Omental fat pad (tissue), 4 donors: Measurements from ENCODE around the gene ANKRD30A. TPM values are rescaled to one million over a fixed set of nuclear protein-coding genes. Genes with fewer than 3 reads are reported as not detected.
"Not testable (repeated sequence)": the region's sequence is repeated elsewhere in the genome, so short reads cannot be mapped to it uniquely, and the experiment has no call there.

ENCODE experiments used
- ATAC-seq: fragments of 150-250 bp; one replicate; pipeline ENCODE4 v1.9.1; 2016; ENCODE audit warnings: mild to moderate bottlenecking, moderate library complexity; ENCODE audit not compliant: low FRiP score
- DNase-seq: peaks from one replicate; pipeline ENCODE4 v3.0.0-alpha.2; 2019; ENCODE audit warnings: low spot score
- total RNA-seq, 4 donors: library from RNA; depleted of rRNA; stranded (reverse); fragments of >200 nt; gene quantifications; one replicate each; pipeline ENCODE4 v1.1.0, GENCODE V29; 2016
- TF ChIP-seq, protein P1 (sequence below), 3 donors: fragments of 450-650 bp; IDR thresholded peaks; one replicate each; pipeline ENCODE4 v1.5.1; 2016 to 2017; ENCODE audit warnings: antibody characterized with exemption in 3 of 3, mild to moderate bottlenecking in 3 of 3, moderate library complexity in 2 of 3

ANKRD30A gene, protein sequence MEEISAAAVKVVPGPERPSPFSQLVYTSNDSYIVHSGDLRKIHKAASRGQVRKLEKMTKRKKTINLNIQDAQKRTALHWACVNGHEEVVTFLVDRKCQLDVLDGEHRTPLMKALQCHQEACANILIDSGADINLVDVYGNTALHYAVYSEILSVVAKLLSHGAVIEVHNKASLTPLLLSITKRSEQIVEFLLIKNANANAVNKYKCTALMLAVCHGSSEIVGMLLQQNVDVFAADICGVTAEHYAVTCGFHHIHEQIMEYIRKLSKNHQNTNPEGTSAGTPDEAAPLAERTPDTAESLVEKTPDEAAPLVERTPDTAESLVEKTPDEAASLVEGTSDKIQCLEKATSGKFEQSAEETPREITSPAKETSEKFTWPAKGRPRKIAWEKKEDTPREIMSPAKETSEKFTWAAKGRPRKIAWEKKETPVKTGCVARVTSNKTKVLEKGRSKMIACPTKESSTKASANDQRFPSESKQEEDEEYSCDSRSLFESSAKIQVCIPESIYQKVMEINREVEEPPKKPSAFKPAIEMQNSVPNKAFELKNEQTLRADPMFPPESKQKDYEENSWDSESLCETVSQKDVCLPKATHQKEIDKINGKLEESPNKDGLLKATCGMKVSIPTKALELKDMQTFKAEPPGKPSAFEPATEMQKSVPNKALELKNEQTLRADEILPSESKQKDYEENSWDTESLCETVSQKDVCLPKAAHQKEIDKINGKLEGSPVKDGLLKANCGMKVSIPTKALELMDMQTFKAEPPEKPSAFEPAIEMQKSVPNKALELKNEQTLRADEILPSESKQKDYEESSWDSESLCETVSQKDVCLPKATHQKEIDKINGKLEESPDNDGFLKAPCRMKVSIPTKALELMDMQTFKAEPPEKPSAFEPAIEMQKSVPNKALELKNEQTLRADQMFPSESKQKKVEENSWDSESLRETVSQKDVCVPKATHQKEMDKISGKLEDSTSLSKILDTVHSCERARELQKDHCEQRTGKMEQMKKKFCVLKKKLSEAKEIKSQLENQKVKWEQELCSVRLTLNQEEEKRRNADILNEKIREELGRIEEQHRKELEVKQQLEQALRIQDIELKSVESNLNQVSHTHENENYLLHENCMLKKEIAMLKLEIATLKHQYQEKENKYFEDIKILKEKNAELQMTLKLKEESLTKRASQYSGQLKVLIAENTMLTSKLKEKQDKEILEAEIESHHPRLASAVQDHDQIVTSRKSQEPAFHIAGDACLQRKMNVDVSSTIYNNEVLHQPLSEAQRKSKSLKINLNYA (N-terminal part only)
- total RNA-seq, result 1 to 10 TPM in 2 of 4 donors, under 1 TPM in 2; 0.65 to 1.9 (median 1.1) TPM

DNA sequence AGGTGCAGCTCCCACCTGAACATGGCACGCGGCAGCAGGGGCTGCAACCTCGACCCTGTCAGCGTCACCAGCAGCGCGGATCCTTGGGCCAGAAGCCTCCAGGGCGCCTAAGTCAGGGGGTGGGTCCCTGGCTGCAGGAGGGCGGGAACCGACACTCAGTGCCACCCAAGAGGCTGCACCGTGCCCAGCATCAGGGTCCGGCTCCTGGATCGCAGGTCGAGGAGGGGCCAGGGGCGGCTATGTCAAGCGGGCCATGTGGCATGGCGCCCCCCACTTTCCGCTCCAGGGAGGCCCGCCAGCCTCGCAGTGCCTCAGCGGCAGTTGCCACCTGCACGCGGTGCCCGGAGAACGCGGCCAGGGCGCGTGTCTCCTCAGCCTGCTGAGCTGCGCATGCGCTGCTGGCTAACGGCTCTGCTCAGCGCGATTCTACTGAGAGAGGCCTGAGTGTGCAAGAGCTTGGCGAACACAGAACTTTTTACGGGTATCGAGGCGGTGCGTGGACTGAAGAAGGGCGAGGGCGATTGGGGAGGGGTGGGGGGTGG lies at the start of gene ANKRD30A:
ANKRD30A (plus strand) TSS at position 408 of the 542 bp plus-strand sequence. CDS start 190 bp downstream, outside the sequence.
- ATAC-seq, result no peak

DNA sequence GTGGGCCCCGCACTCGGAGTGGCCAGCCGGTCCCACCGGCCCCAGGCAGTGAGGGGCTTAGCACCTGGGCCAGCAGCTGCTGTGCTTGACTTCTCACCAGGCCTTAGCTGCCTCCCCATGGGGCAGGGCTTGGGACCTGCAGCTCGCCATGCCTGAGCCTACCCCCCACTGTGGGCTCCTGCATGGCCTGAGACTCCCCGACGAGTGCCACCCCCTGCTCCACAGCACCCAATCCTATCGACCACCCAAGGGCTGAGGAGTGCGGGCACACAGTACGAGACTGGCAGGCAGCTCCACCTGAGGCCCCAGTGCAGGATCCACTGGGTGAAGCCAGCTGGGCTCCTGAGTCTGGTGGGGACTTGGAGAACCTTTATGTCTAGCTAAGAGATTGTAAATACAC lies 49.3 kb upstream of the ANKRD30A start:
- not testable (repeated sequence) for ATAC-seq, DNase-seq

More for the DNA sequence above, at the start of gene ANKRD30A:
- DNase-seq, result no peak
- TF ChIP-seq, protein P1, sequence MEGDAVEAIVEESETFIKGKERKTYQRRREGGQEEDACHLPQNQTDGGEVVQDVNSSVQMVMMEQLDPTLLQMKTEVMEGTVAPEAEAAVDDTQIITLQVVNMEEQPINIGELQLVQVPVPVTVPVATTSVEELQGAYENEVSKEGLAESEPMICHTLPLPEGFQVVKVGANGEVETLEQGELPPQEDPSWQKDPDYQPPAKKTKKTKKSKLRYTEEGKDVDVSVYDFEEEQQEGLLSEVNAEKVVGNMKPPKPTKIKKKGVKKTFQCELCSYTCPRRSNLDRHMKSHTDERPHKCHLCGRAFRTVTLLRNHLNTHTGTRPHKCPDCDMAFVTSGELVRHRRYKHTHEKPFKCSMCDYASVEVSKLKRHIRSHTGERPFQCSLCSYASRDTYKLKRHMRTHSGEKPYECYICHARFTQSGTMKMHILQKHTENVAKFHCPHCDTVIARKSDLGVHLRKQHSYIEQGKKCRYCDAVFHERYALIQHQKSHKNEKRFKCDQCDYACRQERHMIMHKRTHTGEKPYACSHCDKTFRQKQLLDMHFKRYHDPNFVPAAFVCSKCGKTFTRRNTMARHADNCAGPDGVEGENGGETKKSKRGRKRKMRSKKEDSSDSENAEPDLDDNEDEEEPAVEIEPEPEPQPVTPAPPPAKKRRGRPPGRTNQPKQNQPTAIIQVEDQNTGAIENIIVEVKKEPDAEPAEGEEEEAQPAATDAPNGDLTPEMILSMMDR (IDR thresholded peaks at IDR 0.05), result no peak

DNA sequence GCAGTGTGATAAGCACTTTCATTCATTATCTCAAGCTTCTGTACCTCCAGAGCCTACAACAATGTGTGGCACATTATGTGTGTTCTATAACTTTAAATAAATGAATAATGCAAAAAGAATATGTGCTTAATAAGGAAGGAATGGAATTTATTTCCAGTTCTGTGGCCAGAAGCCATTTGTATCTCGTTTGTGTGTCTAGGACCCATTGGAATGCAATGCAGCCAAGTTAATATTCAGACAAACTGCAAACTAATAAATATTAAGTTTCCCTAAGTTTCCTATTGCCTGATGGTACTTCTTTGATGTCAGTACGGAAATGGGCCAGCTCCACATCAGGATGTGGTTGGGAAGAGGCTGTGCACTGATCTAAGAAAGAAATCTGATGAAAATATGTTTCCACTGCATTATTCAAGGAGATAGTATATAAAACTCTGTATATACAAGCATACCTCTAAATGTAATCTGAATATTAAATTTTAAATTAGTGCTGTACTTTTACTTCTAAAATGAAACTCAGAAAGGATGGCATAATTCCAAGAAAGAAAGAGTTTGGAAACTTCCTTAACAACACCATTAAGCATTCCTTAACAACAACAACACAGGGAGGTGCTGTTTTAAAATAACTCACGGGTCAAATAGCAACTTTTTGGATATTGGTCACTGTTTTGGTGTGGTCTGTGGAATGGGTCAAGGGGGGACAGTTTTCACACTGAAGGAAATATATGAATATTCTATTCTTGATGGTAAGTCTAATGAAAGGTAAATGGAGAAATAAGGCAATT lies 29.4 kb upstream of the ANKRD30A start:
- TF ChIP-seq, protein P1 (IDR thresholded peaks at IDR 0.05), result no peak
- ATAC-seq (no peak), DNase-seq (no peak)

DNA sequence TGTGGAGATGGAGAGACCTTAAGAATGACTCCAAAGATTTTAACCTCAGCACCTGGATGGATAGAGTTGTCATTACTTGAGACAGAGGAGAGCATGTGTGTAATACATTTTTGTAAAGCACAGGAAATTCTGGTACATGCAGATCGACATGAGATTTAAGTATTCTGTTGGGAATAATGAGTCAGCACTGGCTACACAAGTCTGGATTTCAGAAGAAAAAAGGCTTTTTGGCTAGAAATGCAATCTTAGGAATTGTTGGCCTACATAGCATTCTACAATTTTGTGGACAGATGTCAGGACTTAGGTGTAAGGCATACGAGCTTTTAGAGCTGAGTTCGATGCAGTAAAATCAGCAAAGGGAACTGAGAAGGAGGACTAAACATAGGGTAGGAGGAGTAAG lies 24.1 kb upstream of the ANKRD30A start:
- TF ChIP-seq, protein P1 (IDR thresholded peaks at IDR 0.05), result no peak
- no peak for ATAC-seq

DNA sequence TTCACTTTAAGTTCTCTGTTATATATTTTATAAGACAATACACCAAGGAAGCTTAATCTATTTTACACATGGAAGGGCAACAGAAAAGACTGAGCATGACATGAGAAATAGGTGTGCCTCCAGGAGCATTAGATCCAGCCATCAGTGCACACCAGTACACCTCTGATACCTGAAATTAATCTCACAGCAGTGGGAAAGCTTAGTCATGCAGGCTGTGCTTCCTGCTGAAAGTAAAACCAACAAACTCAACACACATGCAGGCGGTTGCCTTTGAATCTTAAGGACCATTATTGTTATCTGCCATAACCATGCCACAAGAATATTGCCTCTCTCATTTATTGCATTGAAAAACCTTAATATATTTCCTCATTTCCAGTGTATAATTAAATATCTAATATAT lies 16.4 kb upstream of the ANKRD30A start:
- TF ChIP-seq, protein P1 (IDR thresholded peaks at IDR 0.05), result no peak
- DNase-seq, result no peak
- no peak for ATAC-seq

More for the DNA sequence above, 24.1 kb upstream of the ANKRD30A start:
- DNase-seq, result no peak

DNA sequence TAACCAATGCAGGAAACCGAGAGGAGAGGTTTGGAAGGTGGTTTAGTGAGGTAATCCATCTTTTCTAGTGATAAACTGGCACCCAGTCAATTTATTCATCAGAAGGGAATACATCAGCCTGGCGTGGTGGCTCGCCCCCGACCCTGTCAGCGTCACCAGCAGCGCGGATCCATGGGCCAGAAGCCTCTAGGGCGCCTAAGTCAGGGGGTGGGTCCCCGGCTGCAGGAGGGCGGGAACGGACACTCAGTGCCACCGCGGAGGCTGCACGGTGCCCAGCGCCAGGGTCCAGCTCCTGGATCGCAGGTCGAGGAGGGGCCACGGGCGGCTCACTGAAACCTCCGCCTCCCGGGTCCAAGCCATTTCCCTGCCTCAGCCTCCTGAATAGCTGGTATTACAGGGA lies 866 bp upstream of the ANKRD30A start:
- ATAC-seq (no peak), DNase-seq (no peak)
- TF ChIP-seq, protein P1 (IDR thresholded peaks at IDR 0.05), result no peak
